Neural cell (in vitro differentiated cells): ENCODE measurements around the gene BCAR3.

ENCODE experiments used
- EZH2 ChIP-seq: fragments of 200-600, 300-800 bp; shearing (Covaris generic), sonication (generic); IDR thresholded peaks from 2 replicates; pipeline ENCODE4 v1.6.1; 2014; ENCODE audit warnings: antibody characterized with exemption, low read length, borderline replicate concordance, mild to moderate bottlenecking; ENCODE audit not compliant: insufficient read depth, poor library complexity, severe bottlenecking
- MXI1 ChIP-seq: fragments of 450-650 bp; conservative IDR thresholded peaks from 2 replicates; pipeline ENCODE4 v1.6.1; 2014; ENCODE audit warnings: antibody characterized with exemption, mild to moderate bottlenecking; ENCODE audit not compliant: poor library complexity, severe bottlenecking
- RAD21 ChIP-seq: fragments of 450-650 bp; conservative IDR thresholded peaks from 2 replicates; pipeline ENCODE4 v1.6.1; 2014; ENCODE audit warnings: antibody characterized with exemption, mild to moderate bottlenecking, moderate library complexity
- TAF1 ChIP-seq: IDR thresholded peaks from 2 replicates; pipeline ENCODE4 v1.6.1; 2012; ENCODE audit warnings: low read depth
- TF ChIP-seq, protein P1 (sequence below): fragments of 450-650 bp; IDR thresholded peaks from 2 replicates; pipeline ENCODE4 v1.5.1; 2014; ENCODE audit warnings: antibody characterized with exemption, mild to moderate bottlenecking, moderate library complexity; ENCODE audit not compliant: poor library complexity, severe bottlenecking
- TF ChIP-seq, protein P2 (sequence below): IDR thresholded peaks from 2 replicates; pipeline ENCODE4 v1.6.1; 2012; ENCODE audit warnings: borderline replicate concordance

GRCh38 chr1:93689521-93690223 is 8.0 kb upstream of the BCAR3 start:
- TF ChIP-seq, protein P1, sequence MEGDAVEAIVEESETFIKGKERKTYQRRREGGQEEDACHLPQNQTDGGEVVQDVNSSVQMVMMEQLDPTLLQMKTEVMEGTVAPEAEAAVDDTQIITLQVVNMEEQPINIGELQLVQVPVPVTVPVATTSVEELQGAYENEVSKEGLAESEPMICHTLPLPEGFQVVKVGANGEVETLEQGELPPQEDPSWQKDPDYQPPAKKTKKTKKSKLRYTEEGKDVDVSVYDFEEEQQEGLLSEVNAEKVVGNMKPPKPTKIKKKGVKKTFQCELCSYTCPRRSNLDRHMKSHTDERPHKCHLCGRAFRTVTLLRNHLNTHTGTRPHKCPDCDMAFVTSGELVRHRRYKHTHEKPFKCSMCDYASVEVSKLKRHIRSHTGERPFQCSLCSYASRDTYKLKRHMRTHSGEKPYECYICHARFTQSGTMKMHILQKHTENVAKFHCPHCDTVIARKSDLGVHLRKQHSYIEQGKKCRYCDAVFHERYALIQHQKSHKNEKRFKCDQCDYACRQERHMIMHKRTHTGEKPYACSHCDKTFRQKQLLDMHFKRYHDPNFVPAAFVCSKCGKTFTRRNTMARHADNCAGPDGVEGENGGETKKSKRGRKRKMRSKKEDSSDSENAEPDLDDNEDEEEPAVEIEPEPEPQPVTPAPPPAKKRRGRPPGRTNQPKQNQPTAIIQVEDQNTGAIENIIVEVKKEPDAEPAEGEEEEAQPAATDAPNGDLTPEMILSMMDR = no peak
- TF ChIP-seq EZH2 = no peak
- TF ChIP-seq MXI1 = no peak
- TF ChIP-seq TAF1 = no peak
- no peak for TF ChIP-seq RAD21
- TF ChIP-seq, protein P2, sequence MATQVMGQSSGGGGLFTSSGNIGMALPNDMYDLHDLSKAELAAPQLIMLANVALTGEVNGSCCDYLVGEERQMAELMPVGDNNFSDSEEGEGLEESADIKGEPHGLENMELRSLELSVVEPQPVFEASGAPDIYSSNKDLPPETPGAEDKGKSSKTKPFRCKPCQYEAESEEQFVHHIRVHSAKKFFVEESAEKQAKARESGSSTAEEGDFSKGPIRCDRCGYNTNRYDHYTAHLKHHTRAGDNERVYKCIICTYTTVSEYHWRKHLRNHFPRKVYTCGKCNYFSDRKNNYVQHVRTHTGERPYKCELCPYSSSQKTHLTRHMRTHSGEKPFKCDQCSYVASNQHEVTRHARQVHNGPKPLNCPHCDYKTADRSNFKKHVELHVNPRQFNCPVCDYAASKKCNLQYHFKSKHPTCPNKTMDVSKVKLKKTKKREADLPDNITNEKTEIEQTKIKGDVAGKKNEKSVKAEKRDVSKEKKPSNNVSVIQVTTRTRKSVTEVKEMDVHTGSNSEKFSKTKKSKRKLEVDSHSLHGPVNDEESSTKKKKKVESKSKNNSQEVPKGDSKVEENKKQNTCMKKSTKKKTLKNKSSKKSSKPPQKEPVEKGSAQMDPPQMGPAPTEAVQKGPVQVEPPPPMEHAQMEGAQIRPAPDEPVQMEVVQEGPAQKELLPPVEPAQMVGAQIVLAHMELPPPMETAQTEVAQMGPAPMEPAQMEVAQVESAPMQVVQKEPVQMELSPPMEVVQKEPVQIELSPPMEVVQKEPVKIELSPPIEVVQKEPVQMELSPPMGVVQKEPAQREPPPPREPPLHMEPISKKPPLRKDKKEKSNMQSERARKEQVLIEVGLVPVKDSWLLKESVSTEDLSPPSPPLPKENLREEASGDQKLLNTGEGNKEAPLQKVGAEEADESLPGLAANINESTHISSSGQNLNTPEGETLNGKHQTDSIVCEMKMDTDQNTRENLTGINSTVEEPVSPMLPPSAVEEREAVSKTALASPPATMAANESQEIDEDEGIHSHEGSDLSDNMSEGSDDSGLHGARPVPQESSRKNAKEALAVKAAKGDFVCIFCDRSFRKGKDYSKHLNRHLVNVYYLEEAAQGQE = no peak
